Hepatocyte (in vitro differentiated cells): Measurements from ENCODE around the gene BBX. TPM values are rescaled to one million over a fixed set of nuclear protein-coding genes. Genes with fewer than 3 reads are reported as not detected.
A peak's percentile ranks its signal among the peaks of the same experiment; 100 is the strongest.

Experiments
- DNase-seq: peaks from one replicate; pipeline ENCODE4 v3.0.0-alpha.2; 2016; ENCODE audit warnings: low spot score
- H2AFZ ChIP-seq: fragments of 200-600 bp; sonication (generic); 2 replicates; pipeline ENCODE4 v1.6.0; 2016; ENCODE audit warnings: antibody characterized with exemption, mild to moderate bottlenecking
- H3K27ac ChIP-seq: fragments of 200-600 bp; sonication (generic); 2 replicates; pipeline ENCODE4 v1.5.1; 2016; ENCODE audit warnings: mild to moderate bottlenecking
- H3K27me3 ChIP-seq: fragments of 200-600 bp; sonication (generic); 2 replicates; pipeline ENCODE4 v1.6.1; 2016
- H3K36me3 ChIP-seq: fragments of 200-600 bp; sonication (generic); replicated peaks from 2 replicates; pipeline ENCODE4 v1.5.1; 2016; ENCODE audit warnings: low read depth; ENCODE audit not compliant: insufficient read depth
- H3K4me1 ChIP-seq: fragments of 200-600 bp; sonication (generic); 2 replicates; pipeline ENCODE4 v1.5.1; 2016; ENCODE audit warnings: mild to moderate bottlenecking, moderate library complexity; ENCODE audit not compliant: insufficient read depth
- H3K4me2 ChIP-seq: fragments of 200-600 bp; sonication (generic); 2 replicates; pipeline ENCODE4 v1.6.0; 2016
- H3K4me3 ChIP-seq: fragments of 200-600 bp; sonication (generic); 2 replicates; pipeline ENCODE4 v1.5.1; 2016; ENCODE audit warnings: mild to moderate bottlenecking
- H3K79me2 ChIP-seq: fragments of 200-600 bp; sonication (generic); 2 replicates; pipeline ENCODE4 v1.6.0; 2017; ENCODE audit warnings: mild to moderate bottlenecking
- H3K9me2 ChIP-seq: fragments of 200-600 bp; sonication (generic); replicated peaks from 2 replicates; pipeline ENCODE4 v1.6.0; 2017; ENCODE audit warnings: mild to moderate bottlenecking; ENCODE audit not compliant: insufficient read depth
- H3K9me3 ChIP-seq: fragments of 200-600 bp; sonication (generic); 2 replicates; pipeline ENCODE4 v1.5.1; 2016; ENCODE audit warnings: low read depth, mild to moderate bottlenecking
- H4K20me1 ChIP-seq: fragments of 200-600 bp; sonication (generic); 2 replicates; pipeline ENCODE4 v1.6.0; 2016; ENCODE audit warnings: mild to moderate bottlenecking; ENCODE audit not compliant: insufficient read depth, poor library complexity, severe bottlenecking
- CTCF ChIP-seq: fragments of 200-600 bp; sonication (generic); IDR thresholded peaks from 2 replicates; pipeline ENCODE4 v1.5.1; 2016; ENCODE audit warnings: antibody characterized with exemption, mild to moderate bottlenecking; ENCODE audit not compliant: poor library complexity
- EZH2 ChIP-seq: fragments of 200-600 bp; sonication (generic); IDR thresholded peaks from 2 replicates; pipeline ENCODE4 v1.6.1; 2016; ENCODE audit warnings: antibody characterized with exemption, mild to moderate bottlenecking, borderline replicate concordance
- EZH2phosphoT487 ChIP-seq: fragments of 200-600 bp; sonication (generic); IDR thresholded peaks from one replicate; pipeline ENCODE4 v1.6.1; 2018; ENCODE audit warnings: antibody characterized with exemption, mild to moderate bottlenecking, low read depth, moderate library complexity; ENCODE audit not compliant: unreplicated experiment, severe bottlenecking
- WGBS: methylation state at CpG from one replicate; pipeline ENCODE4 v1.1.6; 2016; ENCODE audit warnings: low lambda C conversion rate; ENCODE audit errors: missing lambda C conversion rate; 5-methylcytosine and 5-hydroxymethylcytosine counted together
- polyA plus RNA-seq: library from polyadenylated mRNA; unstranded; fragments of >200 nt; fragmentation: Nextera tagmentation; extraction: Ambion mirVana; gene quantifications from 2 replicates; pipeline ENCODE4 v1.2.1, GENCODE V29; 2016
- total RNA-seq: library from RNA; depleted of rRNA; stranded (reverse); fragments of >200 nt; gene quantifications from 2 replicates; pipeline ENCODE4 v1.2.3, GENCODE V29; 2014

The BBX gene
- total and polyA plus RNA-seq, 2 experiments from 2014 or later: 63.7 to 75.2 TPM

GRCh38 chr3:107637416-107638183 is 114.8 kb downstream of the BBX start:
- H3K4me3 ChIP-seq: no peak overlapping the region
- peaks cover 14% of the 10 kb centered on the region for H3K79me2 ChIP-seq
- 92% methylated on average over 5 of the region's 5 CpGs for WGBS
- no peak for DNase-seq
- no peaks in the 10 kb centered on the region for H3K36me3 ChIP-seq
- H3K27me3 ChIP-seq: no peaks in the 10 kb centered on the region
- H3K27ac ChIP-seq: no peak overlapping the region
- H3K9me3 ChIP-seq: no peaks in the 10 kb centered on the region
- TF ChIP-seq CTCF (no peak), EZH2phosphoT487 (no peak), EZH2 (no peak)
- no peak overlapping the region for H3K4me2 ChIP-seq
- peaks cover 5% of the 10 kb centered on the region for H4K20me1 ChIP-seq
- H3K4me1 ChIP-seq: no peaks in the 10 kb centered on the region
- no peaks in the 10 kb centered on the region for H3K9me2 ChIP-seq
- no peak overlapping the region for H2AFZ ChIP-seq

- Histone ChIP-seq H3K9me2 (no peaks in the 10 kb centered on the region), H3K36me3 (no peaks in the 10 kb centered on the region), H4K20me1 (peaks cover 5% of the 10 kb centered on the region), H3K4me3 (no peak overlapping the region), H3K9me3 (no peaks in the 10 kb centered on the region), H2AFZ (no peak overlapping the region), H3K27me3 (no peaks in the 10 kb centered on the region), H3K79me2 (peaks cover 16% of the 10 kb centered on the region), H3K4me1 (no peaks in the 10 kb centered on the region), H3K4me2 (no peak overlapping the region), H3K27ac (no peak overlapping the region)
- DNase-seq: no peak
- 54% methylated on average over 2 of the region's 2 CpGs for WGBS
- TF ChIP-seq CTCF (no peak), EZH2 (no peak), EZH2phosphoT487 (no peak)
These were observed 119.0 kb downstream of the BBX start for GRCh38 chr3:107641572-107642307.

GRCh38 chr3:107643038-107643883 is 120.5 kb downstream of the BBX start:
- DNase-seq: no peak
- no peaks in the 10 kb centered on the region for H3K9me3 ChIP-seq
- no peaks in the 10 kb centered on the region for H4K20me1 ChIP-seq
- WGBS: 84% methylated on average over 6 of the region's 6 CpGs
- H2AFZ ChIP-seq: no peak overlapping the region
- H3K4me2 ChIP-seq: no peak overlapping the region
- TF ChIP-seq CTCF: peak; percentile 3
- no peak for TF ChIP-seq EZH2phosphoT487
- no peak overlapping the region for H3K27ac ChIP-seq
- H3K79me2 ChIP-seq: peaks cover 16% of the 10 kb centered on the region
- H3K9me2 ChIP-seq: no peaks in the 10 kb centered on the region
- no peaks in the 10 kb centered on the region for H3K27me3 ChIP-seq
- no peaks in the 10 kb centered on the region for H3K36me3 ChIP-seq
- H3K4me3 ChIP-seq: no peak overlapping the region
- H3K4me1 ChIP-seq: no peaks in the 10 kb centered on the region
